Measurements from ENCODE around the gene GYS2.

- TF ChIP-seq POLR2A (IDR thresholded peaks at IDR 0.05), result no peak
- TF ChIP-seq CTCF (IDR thresholded peaks at IDR 0.05), result no peak
- no peak for TF ChIP-seq POLR2AphosphoS5 (IDR thresholded peaks at IDR 0.05)
Observed at GRCh38 chr12:21529456-21529855, 75.2 kb downstream of the GYS2 start.
